OCI-M2 (cell line): ENCODE data around the gene DNPH1.

ENCODE experiments used
- DNase-seq: peaks from one replicate; lab custom pipeline; 2025; ENCODE audit not compliant: unreplicated experiment; lab: John Stamatoyannopoulos, UW

The DNPH1 gene

GRCh38 chr6:43247114-43247999, 18.1 kb upstream of the DNPH1 start:
- DNase-seq: no peak

- no peak for DNase-seq
Observed at GRCh38 chr6:43246301-43247113, 17.2 kb upstream of the DNPH1 start.

GRCh38 chr6:43243664-43244321, 14.5 kb upstream of the DNPH1 start:
- no peak for DNase-seq

GRCh38 chr6:43242908-43243663, 13.8 kb upstream of the DNPH1 start, which contains the start of gene TTBK1:
TTBK1 (plus strand) TSS chr6:43243481; CDS start chr6:43246661, 3,180 bp downstream.
- no peak for DNase-seq

GRCh38 chr6:43241446-43241845, 12.2 kb upstream of the DNPH1 start:
- no peak for DNase-seq

GRCh38 chr6:43240950-43241349, 11.7 kb upstream of the DNPH1 start:
- DNase-seq: no peak

- no peak for DNase-seq
Observed at GRCh38 chr6:43239054-43239453, 9.8 kb upstream of the DNPH1 start.

- no peak for DNase-seq
Observed at GRCh38 chr6:43235841-43236240, 6.6 kb upstream of the DNPH1 start.

- DNase-seq: no peak
Observed at GRCh38 chr6:43231735-43232450, 2.6 kb upstream of the DNPH1 start.

- no peak for DNase-seq
Observed at GRCh38 chr6:43231053-43231452, 1.8 kb upstream of the DNPH1 start.

GRCh38 chr6:43229803-43230620, 731 bp upstream of the DNPH1 start:
- no peak for DNase-seq

- DNase-seq: no peak
Observed at GRCh38 chr6:43226192-43226851, 3.0 kb downstream of the DNPH1 start.

- DNase-seq: no peak
Observed at GRCh38 chr6:43223175-43223574, 6.1 kb downstream of the DNPH1 start.

- no peak for DNase-seq
Observed at GRCh38 chr6:43222418-43223059, 6.7 kb downstream of the DNPH1 start.

- no peak for DNase-seq
Observed at GRCh38 chr6:43221046-43221972, 8.0 kb downstream of the DNPH1 start.

GRCh38 chr6:43220439-43220951, 8.8 kb downstream of the DNPH1 start:
- DNase-seq: no peak

- no peak for DNase-seq
Observed at GRCh38 chr6:43219814-43220213, 9.5 kb downstream of the DNPH1 start.
